HG02943 (cell line): ENCODE results near the gene ADCYAP1R1.

Experiments
- ATAC-seq: cut with Tn5 transposase; IDR thresholded peaks from one replicate; pipeline ENCODE4 v1.9.1; 2021; ENCODE audit warnings: mild to moderate bottlenecking, low read depth, moderate library complexity; ENCODE audit not compliant: unreplicated experiment

The ADCYAP1R1 gene

DNA sequence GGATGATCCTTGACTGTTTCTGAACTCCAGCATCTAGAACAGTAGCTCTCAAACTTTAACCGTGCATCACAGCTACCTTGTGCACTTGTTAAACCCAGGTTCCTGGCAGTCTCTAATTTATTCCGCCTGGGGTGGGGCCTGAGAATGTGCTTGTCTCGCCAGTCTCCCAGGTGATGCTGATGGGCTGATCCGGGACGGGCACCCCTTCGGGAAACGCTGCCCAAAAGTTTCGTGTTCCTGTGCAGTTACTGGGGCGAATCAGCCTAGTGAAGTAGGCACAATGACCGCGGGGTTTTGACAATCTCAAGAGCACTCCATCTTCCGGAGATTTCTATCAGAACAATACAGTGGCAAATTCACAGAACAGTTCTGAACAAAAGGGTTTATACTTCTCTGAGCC, 29.9 kb downstream of the ADCYAP1R1 start:
- no peak for ATAC-seq

DNA sequence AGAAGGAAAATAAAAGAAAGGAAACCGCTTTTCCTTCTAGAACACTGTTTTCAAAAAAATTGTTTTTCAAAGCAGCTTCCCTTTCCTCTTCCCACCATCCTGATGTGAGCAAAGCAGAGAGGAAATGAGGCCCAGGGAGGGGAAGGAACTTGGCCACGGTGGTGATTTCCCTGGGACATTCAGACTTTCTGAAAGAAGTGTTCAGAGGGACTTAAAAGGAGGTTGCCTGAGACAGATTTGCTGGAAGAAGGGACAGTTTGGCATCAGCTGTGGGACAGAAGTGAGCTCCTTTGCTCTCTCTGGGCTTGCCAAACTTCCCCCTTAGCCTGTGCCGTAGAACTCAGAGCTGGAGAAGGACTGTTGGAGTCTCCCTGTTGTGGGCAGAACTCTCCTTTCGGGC, 30.3 kb downstream of the ADCYAP1R1 start:
- ATAC-seq = no peak

DNA sequence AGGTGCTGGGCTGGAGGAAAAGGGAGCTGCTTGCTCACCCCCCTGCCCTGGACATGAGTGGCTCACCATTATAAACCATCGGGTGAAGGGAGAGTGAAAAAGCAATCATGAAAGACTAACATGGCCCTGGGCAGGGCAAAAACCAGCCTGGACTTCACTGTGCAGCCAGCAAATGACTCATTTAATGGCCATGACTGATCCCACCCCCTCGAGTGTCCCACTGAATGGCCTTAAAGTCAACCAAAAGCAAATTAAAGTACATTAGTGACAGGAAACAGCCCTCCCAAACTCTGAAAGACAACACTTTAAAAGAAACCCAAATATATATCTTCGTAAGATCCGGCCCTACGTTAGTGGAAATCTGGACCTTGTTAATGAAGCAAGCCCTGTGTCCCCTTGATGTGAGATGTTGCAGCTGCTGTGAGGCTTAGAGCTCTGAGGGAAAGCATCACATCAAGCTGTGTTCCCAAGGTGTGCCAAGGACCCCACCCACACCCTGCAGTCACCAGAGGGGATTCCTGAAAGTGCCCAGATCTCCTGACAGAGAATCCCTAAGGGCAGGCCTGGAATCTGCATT, 31.2 kb downstream of the ADCYAP1R1 start:
- no peak for ATAC-seq

DNA sequence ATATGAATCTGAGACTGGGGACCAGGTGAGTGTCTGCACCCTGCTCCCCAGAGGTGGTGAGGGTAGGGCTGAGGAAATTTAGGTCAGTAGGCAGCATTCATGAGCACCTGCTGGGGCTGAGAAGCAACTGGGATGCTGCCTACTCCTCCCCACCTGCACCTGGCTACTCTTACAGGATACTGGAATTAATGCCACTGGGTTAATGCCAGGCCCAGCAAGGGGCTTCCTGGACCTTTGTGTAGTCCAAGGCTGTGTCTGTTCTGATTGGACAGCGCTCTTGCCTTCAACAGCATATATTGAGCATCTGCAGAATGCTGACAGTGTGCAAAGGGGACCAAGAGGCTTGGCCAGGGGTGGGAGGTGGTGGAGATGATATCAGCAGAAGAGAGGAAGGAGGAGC, 32.1 kb downstream of the ADCYAP1R1 start:
- no peak for ATAC-seq

DNA sequence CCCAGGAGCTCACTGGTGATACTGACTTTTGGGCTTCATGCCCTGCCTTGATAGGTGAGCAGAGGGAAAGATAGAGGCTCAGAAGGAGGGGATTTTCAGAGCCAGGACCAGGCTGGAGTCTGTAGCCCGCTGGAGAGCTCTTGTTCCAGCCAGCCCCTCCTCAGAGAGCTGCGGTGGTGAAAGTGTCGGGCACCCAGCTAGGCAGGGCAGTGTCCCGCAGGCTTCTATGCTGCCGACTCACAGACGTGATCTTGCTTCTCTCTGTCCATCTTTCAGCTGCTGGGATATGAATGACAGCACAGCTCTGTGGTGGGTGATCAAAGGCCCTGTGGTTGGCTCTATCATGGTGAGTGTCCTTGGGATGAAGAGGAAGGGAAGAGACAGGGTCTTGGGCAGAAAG, 35.2 kb downstream of the ADCYAP1R1 start:
- ATAC-seq = no peak

DNA sequence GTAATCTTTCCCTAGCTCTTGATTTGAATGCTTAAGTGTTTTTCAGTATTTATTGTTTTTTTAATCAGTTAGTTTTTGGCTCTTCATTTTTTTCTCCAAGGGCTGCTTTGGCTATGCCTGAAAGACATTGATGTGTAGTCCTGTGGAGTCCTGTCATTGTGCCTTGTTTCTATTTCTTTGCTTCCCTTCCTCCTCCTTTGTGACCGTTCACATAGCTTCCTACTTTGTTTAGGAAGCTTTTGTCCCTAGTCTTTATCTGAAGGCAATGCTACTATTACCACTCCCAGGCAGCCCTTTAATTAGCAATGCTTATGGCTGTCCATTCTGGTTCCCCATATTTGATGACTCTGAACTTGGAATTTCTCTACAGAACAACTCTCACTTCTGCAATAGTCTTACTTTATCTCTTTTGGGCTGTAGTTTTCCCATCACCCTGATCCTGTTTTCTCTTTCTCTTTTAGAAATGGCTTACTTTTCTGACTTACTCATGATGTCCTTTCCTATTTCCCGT, 39.9 kb downstream of the ADCYAP1R1 start:
- no peak for ATAC-seq

DNA sequence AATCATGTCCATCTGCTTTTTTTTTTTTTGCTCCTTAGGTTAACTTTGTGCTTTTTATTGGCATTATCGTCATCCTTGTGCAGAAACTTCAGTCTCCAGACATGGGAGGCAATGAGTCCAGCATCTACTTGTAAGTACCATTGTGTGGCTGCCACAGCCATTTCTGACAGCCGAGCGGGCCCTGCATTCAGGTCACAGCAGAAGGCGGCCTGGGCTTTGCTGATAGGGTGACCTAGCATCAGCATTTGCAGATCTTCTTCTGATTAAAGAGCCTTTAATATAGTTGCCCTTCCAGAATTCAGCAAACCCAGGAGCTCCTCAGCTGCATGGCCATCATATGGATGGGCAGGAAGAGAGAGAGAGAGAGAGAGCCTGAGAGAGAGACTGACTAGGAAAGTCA, 40.5 kb downstream of the ADCYAP1R1 start:
- ATAC-seq = no peak

DNA sequence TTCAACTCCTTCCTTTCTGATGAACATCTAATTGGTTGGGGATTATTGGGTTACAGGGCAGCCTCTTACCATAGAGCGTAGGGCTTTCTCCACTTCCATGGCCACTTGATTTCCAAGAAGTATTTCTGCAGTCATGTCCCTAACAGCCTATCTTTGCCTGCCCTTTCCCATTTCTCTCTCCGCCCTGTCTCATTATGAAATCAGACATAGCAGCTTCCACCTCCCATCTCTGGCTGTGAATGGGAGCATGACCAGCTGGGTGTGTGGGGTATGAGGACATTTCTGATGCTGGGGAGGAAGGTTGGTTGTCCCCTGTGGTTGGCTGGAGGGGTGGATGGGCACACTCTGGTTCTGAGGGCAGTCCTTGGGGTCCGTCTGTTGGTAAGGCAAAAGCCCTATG, 41.2 kb downstream of the ADCYAP1R1 start:
- no peak for ATAC-seq

DNA sequence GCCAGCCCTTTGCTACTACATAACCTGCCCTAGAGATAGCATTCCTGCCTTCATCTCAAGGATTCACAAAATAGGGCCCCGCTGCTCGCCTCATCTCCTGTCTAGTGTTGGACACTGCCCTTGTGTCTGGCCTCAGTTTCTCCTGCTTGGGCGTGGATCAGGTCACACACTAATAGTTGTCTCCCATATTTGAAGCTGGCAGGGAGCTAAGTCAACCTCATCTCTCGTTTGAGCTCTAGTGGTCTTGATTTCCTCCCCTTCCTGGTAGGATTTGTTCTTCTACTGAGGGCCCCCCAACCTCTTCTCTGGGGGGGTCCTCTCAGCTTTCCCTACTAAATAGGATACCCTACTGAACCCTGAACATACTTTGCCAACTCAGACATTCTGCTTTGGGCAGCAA, 42.2 kb downstream of the ADCYAP1R1 start:
- ATAC-seq = no peak

DNA sequence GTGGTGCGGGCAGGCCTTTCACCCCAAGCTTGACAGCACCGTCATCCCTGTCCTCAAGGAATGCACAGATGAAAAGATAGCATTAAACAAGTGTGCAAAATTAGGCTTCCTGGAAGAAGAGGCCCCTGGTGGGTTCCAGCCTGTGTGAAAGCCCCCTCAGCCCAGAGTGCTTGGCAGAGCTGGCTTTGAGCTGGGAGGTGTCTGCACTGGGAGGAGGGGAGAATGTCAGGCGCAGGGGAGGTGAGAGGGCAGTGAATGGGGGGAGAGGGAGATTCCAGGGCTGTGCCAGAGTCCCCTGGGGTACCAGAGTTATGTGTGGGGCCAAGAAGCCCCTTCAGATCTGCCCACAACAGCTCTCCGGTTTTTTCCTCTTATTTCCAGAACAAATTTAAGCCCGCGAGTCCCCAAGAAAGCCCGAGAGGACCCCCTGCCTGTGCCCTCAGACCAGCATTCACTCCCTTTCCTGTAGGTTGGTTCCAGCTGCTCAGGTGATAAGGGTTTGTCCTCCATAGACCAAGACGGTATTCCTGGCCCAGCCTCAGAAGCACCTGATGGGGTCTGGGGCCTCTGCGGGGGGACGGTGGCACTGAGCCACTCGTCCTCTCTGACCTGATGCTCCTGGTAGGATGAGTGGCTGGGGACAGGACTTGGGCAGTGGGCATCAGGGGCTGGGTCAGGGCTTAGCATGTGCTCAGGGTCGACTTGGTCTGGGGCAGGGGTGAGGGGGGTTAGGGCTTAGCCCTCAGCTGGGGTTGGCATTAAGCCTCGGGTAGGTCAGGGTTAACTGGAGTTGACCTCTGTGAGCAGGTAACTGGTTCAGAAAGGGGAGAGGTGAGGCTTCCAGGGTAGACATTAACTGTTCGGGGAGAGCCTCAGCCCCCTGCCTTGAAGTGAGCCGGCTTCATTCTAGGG, 43.4 kb downstream of the ADCYAP1R1 start:
- no peak for ATAC-seq

DNA sequence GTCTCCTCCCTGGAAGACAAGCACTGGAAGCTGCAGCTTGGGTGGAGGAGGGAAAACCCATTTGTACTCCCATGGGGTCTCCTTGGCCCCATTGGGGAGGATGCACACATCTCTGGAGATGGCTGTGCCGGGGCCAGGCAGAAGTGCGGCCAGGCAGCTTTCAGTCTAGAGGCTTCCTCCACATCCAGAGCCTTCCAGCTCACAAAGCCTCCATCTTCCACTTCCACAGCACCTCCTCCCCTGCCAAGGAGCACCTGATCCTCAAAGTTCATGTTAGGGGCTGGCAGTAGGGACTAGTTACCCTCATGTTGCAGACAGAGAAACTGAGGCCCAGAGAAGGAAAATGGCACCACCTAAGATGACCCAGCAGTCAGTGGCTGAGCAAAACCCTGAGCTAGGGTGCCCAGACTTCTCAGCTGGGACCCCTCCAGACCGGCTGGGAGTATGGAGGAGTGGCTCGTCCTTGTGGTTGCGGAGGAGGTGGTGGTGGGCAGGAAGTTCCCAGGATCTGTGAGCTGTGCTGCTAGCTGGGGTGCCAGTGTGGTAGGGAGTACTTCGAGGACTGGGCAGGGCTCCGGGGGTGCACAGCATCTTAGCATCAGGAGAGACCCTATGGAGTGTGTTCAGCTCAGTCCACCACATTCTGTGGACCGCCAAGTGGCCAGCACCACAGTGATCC, 44.2 kb downstream of the ADCYAP1R1 start:
- no peak for ATAC-seq

DNA sequence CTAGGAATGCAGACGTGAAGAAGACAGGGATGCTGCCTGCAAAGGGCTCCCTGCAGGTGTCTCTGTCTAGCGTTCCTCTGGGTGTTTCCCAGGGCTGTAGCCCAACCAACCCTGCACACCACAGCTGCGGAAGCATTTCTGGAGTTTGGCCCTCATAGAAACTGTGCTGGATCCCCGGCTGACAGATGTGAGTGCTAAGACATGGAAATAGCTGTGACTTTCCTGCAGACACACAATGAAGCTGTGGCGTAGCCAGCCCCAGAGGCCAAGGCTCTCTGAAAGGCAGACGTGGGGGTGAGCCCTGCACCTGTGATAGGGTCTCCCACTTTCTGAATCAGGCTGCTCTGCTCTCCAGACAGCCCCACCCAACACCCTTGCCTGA, 44.8 kb downstream of the ADCYAP1R1 start:
- no peak for ATAC-seq

DNA sequence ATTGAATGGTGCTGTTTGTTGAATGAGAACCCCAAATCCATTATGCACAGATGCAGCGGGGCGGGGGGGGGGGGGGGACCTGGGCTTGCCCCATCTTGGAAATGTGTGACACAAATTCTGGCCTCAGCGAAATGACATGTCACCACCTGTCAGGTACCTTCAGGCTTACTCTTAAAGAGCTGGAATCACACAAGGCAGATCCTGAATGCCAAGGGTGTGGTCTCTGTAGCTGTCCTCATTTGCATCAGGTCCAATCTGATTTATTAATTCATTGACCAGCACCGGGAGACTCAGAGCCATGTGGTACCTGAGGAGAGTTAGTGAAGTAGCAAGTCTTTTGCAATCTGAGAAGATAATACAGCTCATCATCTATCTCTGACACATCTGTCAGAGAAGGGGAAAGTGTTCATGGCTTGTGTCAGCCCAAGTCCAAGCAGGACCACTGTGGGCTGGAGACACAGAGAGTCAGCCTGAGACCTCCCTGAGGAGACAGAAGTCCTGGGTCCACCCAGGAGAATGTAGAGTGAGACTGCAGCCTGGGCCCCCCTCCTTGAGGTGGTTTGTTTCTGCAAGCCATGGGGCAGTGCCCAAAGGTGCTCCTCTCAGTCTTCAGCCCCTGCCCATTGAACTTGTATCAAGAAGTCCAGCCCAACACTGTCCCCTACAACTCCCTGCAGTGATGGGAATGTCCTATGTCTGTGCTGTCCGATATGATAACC, 46.7 kb downstream of the ADCYAP1R1 start:
- ATAC-seq = no peak

DNA sequence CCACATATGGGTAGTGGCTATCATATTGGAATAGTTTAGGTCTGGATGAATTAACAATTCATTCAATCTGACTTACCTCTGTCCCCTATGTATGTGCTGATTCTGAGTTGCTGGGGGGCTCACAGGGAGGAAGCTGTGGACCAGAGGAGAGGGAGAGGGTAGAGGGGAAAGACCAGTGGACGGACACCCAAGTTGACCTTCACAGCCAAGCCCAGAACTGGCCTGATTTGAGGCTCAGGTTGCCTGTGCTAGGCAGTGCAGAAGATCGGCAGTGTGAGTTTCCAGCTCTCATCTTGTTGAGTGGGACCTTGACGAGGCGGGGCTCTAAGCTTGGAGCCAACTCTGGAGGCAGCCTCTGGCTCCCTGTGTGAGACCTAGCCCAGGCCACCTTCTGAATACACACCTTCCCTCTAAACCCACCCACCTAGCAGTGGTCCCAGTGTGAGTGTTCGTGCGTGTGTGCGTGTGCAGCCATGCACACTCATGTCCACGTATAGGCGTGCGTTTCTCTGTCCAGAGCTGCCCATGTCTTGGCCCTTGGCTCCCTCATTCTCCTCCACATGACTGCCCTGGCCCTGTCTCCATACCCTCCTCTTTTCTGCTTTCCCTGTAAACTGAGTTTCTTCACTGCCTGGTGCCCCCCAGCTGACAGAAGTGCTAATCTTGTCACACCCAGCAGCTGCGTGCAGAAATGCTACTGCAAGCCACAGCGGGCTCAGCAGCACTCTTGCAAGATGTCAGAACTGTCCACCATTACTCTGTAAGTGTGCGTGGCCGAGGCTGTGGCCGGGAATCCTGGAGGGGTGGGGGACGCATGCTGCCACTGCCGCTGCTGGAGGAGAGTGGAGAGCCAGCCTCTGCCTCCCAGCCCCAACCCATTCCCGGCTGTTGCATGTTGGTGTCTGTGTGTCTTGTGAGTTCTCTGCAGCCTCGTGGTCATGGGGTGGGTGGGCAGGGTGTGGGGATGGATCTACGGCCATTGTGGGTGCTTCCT, 47.6 kb downstream of the ADCYAP1R1 start:
- ATAC-seq = no peak

DNA sequence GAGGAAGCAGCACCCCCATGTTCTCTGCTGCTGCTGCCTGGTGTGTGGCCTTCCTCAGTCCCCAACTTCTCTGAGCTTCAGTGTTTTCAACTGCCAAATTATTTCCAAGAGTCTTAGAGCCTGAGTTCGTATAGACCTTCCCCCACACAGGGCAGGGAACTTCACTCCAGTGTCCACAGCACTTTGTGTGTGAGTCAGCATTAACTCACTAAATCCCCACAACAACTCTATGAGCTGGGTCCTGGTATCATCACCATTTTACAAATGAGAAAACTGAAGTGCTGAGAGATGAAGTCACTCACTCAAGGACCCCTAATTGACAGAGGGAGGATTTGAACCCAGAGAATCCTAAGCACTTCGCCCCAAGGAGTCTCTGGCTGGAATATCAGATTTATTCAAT, 48.3 kb downstream of the ADCYAP1R1 start:
- no peak for ATAC-seq

DNA sequence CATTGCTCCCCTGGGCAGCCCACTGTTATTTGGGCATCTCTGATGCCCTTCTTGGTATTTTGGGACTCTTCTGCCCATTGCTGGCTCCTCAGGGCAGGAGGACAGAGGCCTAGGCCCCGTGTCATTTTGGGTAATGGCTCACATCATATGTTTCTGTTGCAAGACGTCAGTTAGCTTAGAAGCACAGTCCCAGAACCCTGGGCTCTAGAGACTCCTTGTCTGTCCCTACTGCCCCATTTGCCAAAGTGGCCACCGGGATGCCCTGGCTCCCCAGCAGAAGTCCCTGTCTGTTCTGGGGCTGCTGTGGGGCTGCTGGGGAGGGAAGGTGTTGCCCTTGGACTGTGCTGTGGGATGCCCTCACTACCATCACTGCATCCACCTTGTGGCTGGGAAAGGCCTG, 48.8 kb downstream of the ADCYAP1R1 start:
- no peak for ATAC-seq

DNA sequence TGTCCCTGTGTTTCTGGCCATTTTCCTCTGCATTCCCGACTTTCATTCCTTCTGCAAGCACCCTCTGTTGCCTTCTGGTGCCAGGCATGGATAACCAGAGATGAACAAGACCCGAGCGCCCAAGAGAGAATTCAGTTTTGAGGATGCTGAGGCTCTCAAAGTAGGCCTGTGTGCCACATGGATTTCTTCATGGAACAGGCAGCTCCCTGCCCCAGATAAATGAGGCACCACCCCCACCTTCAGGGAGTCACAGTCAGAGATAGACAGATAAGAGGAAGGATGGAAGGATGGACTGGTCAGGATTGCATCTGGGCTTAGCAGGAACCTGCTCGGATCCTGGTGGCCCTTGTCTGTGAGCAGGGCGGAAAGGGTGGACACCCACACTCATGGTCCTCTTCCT, 49.4 kb downstream of the ADCYAP1R1 start:
- no peak for ATAC-seq

DNA sequence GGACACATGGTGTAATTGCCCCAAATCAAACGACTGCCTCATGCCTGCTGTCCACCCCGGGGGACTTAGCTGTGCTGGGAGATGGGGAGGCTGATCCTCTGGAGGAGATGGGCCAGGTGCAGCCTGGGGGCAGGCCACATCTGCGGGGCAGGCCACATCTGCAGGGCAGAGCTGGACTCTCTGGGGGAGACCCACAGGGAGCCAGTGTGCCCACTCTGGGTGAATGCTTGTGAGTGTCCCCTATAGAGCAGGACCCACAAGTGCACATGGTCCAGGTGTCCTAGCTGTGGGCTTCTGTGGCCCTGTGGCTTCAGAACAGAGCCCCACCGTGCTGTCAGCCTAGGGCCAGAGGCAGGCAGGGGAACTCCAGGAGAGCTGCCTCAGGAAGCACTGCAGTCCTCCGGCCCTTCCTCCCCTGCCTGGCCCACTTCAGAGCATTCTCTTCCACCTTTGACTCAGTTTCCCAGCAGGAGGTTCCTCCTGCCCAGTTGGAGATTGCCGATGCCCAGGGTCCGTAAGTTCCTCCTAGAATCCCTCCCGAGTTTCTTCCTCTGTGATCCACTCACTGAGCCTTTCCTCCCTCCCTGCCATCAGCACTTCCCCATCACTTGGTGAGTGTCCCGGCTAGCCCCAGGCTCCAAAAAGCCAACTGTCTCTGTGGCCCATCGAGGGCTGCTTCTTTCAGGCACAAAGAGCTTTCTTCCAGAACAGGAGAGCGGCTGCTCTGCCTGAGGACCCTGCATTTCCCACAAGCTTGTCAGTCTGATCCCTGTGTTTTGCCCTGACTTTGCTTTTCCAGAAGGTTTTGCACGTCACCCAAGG, 50.3 kb downstream of the ADCYAP1R1 start:
- no peak for ATAC-seq
